ENCODE results near the gene SYNM. TPM values are rescaled to one million over a fixed set of nuclear protein-coding genes. Genes with fewer than 3 reads are reported as not detected.

Gene SYNM
- total RNA-seq, 4 donors from 2014 or later: 6.0 to 38.5 (median 15.6) TPM

DNA sequence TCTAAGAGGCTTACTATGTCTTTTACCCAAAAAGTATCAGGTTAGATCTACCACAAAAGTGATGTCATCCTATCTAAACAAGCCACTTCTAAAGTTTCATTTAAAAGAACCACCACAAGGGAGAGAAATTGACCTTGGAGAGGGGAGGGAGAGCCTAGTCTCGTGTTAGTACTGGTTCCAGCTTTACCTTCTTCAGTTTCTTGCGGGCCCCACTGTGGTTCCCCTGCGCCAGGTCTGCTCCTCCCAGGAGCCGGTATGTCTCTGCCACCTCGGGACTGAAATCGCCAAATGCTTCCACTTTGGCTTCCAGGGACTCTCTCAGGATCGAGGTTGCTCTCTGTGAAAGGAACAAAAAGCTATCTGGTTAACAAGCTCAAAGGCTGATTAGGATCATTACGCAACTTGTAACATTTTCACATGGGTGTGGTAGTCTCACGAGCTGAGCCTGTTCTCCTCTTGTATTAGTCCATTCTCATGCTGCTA lies 51.1 kb downstream of the SYNM start:
- Histone ChIP-seq H3K36me3 (peaks cover 0 to 5% (median 0%) of the 10 kb centered on the region in 3 donors), H3K4me1 (no peaks in the 10 kb centered on the region), H3K27ac (no peak overlapping the region), H3K4me3 (no peak overlapping the region), H3K27me3 (no peaks in the 10 kb centered on the region), H3K9me3 (no peaks in the 10 kb centered on the region)
- TF ChIP-seq, protein P1, sequence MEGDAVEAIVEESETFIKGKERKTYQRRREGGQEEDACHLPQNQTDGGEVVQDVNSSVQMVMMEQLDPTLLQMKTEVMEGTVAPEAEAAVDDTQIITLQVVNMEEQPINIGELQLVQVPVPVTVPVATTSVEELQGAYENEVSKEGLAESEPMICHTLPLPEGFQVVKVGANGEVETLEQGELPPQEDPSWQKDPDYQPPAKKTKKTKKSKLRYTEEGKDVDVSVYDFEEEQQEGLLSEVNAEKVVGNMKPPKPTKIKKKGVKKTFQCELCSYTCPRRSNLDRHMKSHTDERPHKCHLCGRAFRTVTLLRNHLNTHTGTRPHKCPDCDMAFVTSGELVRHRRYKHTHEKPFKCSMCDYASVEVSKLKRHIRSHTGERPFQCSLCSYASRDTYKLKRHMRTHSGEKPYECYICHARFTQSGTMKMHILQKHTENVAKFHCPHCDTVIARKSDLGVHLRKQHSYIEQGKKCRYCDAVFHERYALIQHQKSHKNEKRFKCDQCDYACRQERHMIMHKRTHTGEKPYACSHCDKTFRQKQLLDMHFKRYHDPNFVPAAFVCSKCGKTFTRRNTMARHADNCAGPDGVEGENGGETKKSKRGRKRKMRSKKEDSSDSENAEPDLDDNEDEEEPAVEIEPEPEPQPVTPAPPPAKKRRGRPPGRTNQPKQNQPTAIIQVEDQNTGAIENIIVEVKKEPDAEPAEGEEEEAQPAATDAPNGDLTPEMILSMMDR (IDR thresholded peaks at IDR 0.05): no peak
- no peak for TF ChIP-seq POLR2A (IDR thresholded peaks at IDR 0.05)
- no peak for DNase-seq

DNA sequence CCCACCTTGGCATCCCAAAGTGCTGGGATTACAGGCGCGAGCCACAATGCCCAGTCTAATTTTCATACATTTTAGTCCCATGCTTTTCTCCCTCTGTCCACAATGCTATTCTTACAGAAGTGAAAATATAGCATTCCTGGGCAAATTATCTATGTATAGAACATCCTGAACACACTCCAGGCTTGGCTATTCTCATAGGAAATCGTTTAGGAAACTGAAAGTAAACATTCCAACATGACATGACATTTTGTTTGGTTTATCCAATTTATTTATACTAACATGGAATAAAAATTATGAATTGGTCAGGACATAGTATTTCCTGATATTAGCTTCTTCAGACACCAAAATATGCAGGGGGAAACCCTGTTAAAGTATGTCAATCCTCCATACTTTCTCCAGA lies 52.6 kb downstream of the SYNM start:
- H3K4me1 ChIP-seq: no peaks in the 10 kb centered on the region
- DNase-seq: no peak
- H3K4me3 ChIP-seq: no peak overlapping the region
- H3K9me3 ChIP-seq: no peaks in the 10 kb centered on the region
- H3K27me3 ChIP-seq: no peaks in the 10 kb centered on the region
- H3K27ac ChIP-seq: no peak overlapping the region
- TF ChIP-seq, protein P1 (IDR thresholded peaks at IDR 0.05): no peak
- no peak for TF ChIP-seq POLR2A (IDR thresholded peaks at IDR 0.05)
- H3K36me3 ChIP-seq: peaks cover 0 to 14% (median 0%) of the 10 kb centered on the region in 3 donors

DNA sequence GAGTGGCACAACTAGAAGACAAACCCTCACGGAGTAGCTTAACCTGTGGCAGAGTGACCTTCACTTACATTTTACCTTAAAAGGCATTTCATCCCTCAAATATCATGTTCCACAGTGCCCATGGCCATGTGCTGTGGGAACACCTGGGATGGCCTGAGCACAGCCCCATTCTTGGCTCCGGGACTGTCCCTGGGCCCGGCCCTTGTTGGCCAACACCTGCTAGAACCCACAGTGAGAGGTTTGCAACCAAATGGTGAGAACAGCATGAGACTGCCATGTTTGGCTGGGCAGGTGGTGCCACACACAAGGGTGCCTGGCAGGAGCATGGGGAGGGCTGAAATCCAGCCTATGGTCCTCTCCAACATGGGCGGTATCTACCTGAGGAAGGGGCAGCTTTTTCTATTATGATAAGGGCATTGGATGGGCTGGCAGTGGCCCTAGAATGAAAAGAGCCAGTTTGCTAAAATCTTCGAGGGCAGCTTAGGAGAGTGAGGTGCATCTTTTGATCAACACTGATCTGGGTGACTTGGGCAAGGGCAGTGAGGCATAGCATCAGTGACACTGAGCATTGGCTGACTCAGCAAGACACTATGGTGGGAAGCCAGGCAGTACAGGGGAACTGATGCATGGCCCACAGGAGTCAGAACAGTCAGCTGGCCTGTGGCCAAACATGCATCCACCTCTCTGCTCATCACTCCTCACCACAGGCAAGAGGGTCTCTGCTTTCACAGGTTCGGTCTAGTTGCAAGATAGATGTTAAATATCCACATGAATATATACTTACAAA lies 53.9 kb downstream of the SYNM start:
- Histone ChIP-seq H3K27me3 (no peaks in the 10 kb centered on the region), H3K4me3 (no peak overlapping the region), H3K9me3 (no peaks in the 10 kb centered on the region), H3K27ac (no peak overlapping the region), H3K36me3 (peaks cover 0 to 14% (median 0%) of the 10 kb centered on the region in 3 donors), H3K4me1 (no peaks in the 10 kb centered on the region)
- no peak for TF ChIP-seq POLR2A (IDR thresholded peaks at IDR 0.05)
- TF ChIP-seq, protein P1 (IDR thresholded peaks at IDR 0.05): no peak
- DNase-seq: no peak

DNA sequence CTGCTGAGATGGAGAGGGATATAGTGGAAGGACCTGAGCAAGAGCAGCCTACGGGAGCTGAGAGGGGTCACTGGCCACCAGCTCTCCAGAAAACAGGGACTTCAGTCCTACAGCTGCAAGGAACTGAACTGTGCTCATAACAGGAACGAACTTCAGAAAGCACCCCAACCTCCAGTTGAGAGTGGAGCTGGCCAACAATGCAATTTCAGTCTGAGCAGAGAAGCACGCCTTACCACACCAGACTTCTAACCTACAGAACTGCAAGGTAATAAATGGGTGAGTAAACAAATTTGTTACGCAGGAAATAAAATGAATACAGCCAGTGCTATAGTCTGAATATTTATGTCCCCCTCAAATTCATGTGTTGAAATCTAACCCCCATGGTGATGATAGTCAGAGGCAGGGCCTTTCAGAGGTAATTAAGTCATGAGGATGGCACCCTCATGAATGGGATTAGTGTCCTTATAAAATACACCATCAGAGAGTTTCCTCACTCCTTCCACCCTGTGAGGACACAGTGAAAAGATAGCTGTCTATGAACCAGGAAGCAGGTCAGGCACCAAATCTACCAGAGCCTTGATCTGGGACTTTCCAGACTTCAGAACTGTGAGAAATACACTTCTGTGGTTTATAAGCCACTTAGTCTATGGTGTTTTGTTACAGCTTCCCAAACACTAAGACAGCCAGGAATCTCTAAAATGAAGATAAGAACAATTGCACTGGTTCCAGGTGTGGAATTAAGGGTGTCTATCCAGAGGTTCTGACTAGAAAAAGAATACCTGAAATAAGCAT lies 58.6 kb downstream of the SYNM start:
- TF ChIP-seq POLR2A (IDR thresholded peaks at IDR 0.05): no peak
- TF ChIP-seq, protein P1 (IDR thresholded peaks at IDR 0.05): no peak
- H3K36me3 ChIP-seq: peaks cover 0 to 14% (median 0%) of the 10 kb centered on the region in 3 donors
- H3K9me3 ChIP-seq: no peaks in the 10 kb centered on the region
- no peaks in the 10 kb centered on the region for H3K4me1 ChIP-seq
- DNase-seq: no peak
- no peak overlapping the region for H3K27ac ChIP-seq
- no peaks in the 10 kb centered on the region for H3K27me3 ChIP-seq
- H3K4me3 ChIP-seq: no peak overlapping the region

DNA sequence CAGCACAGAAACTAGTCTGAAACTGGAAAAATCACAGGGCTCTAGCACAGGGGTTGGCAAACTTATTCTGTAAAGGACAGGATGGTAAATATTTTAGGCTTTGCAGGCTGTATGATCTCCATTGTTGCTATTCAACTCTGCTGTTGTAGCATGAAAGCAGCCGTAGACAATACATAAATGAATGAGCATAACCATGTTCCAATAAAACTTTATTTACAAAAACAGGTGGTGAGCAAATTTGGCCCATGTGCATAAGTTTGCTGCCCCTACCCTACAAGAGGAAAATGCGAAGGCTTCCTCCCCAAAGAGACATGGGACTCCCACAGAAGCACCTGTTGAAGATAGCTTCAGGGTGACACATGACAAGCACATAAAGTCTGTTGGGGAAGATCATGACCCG lies 59.2 kb downstream of the SYNM start:
- Histone ChIP-seq H3K27me3 (no peaks in the 10 kb centered on the region), H3K27ac (no peak overlapping the region)

More for the DNA sequence above, 59.2 kb downstream of the SYNM start:
- H3K36me3 ChIP-seq: peaks cover 0 to 10% (median 0%) of the 10 kb centered on the region in 3 donors
- no peaks in the 10 kb centered on the region for H3K9me3 ChIP-seq
- no peak for TF ChIP-seq POLR2A (IDR thresholded peaks at IDR 0.05)
- TF ChIP-seq, protein P1 (IDR thresholded peaks at IDR 0.05): no peak
- H3K4me3 ChIP-seq: no peak overlapping the region
- H3K4me1 ChIP-seq: no peaks in the 10 kb centered on the region
- DNase-seq: no peak

Data from Peyer's patch (tissue), 4 donors.